GM12864 (cell line): ENCODE data around the gene TFCP2.

Experiments used
- DNase-seq: peaks from one replicate; pipeline ENCODE4 v3.0.0-alpha.2; 2011; ENCODE audit warnings: low read depth
- H3K4me3 ChIP-seq: 2 replicates; pipeline ENCODE4 v1.5.1; 2011; ENCODE audit warnings: mild to moderate bottlenecking, low read depth, low read length, control low read depth
- CTCF ChIP-seq: IDR thresholded peaks from 2 replicates; pipeline ENCODE4 v1.5.1; 2011; ENCODE audit warnings: low read depth, mild to moderate bottlenecking, moderate library complexity, low read length, control low read depth, inconsistent platforms; ENCODE audit errors: missing control alignments

Gene TFCP2

GRCh38 chr12:51118706-51119105 is 54.2 kb downstream of the TFCP2 start:
- DNase-seq: no peak
- TF ChIP-seq CTCF: no peak

GRCh38 chr12:51115533-51115932 is 57.4 kb downstream of the TFCP2 start:
- no peak overlapping the region for H3K4me3 ChIP-seq
- no peak for DNase-seq
- TF ChIP-seq CTCF: no peak

More at GRCh38 chr12:51118706-51119105, 54.2 kb downstream of the TFCP2 start:
- no peak overlapping the region for H3K4me3 ChIP-seq

GRCh38 chr12:51108136-51108535 is 64.8 kb downstream of the TFCP2 start:
- no peak overlapping the region for H3K4me3 ChIP-seq
- no peak for DNase-seq
- TF ChIP-seq CTCF: no peak

- DNase-seq: no peak
- TF ChIP-seq CTCF: no peak
- no peak overlapping the region for H3K4me3 ChIP-seq
Observed at GRCh38 chr12:51103977-51104376, 69.0 kb downstream of the TFCP2 start.

- no peak for DNase-seq
- H3K4me3 ChIP-seq: no peak overlapping the region
- no peak for TF ChIP-seq CTCF
Observed at GRCh38 chr12:51098611-51099010, 74.3 kb downstream of the TFCP2 start.

- TF ChIP-seq CTCF: no peak
- no peak overlapping the region for H3K4me3 ChIP-seq
- DNase-seq: no peak
Observed at GRCh38 chr12:51090705-51091229, 82.2 kb downstream of the TFCP2 start.

GRCh38 chr12:51087818-51088217 is 85.1 kb downstream of the TFCP2 start:
- DNase-seq: peak; percentile 24
- H3K4me3 ChIP-seq: no peak overlapping the region
- no peak for TF ChIP-seq CTCF
